ENCODE results near the gene OR2G6.

The OR2G6 gene

DNA sequence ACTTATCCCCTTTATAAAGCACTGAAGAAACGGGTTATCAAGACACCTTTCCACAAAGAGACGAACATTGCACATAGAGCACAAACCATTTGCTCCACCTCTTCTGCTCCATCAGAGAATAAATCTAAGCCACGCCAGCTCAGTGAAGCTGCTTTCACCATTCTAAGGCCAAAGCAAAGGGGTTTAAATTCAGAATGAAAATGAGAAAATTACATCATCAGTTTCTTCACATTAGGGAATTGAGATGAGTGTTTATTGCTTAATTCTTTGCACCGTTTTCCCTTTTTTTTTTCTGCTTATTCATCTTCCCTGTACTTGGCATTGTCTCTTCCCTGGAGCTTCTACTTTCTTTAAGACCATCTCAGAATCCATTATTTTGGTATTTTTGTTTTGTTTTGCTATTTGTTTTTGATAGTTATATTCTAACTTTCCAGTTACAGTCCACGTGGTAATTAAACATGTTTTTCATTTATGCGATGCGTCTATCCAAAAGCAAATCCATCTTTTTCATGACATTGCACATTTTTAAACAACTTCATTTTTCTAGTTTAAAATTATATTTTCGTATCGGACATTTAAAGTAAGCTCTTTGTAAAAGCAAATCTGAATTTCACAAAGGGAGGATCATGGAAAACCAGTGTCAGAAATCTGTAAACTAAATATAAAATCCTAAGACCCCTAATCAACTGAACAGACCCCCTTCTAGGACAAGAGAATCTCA lies 68.5 kb downstream of the OR2G6 start:
- DNase-seq, result peak; percentile 24

All from activated CD4-positive, alpha-beta T cell treated with anti-CD3 and anti-CD28 coated beads, Interleukin-2, amount 50 U/mL, for 16 hours (primary cell).